Activated CD8-positive, alpha-beta T cell treated with anti-CD3 and anti-CD28 coated beads, Interleukin-2, amount 10 ng/mL, durations not matched to agents 7 days and 5 days (primary cell): ENCODE data around the gene FEM1C. TPM values are rescaled to one million over a fixed set of nuclear protein-coding genes. Genes with fewer than 3 reads are reported as not detected.

Source experiments
- ATAC-seq: fragments of 150-1000 bp; cut with Tn5 transposase; one replicate; pipeline ENCODE4 v1.10.0; 2021; ENCODE audit warnings: moderate library complexity
- CTCF ChIA-PET: fragments of 350-600 bp; sonication (Branson Sonifier 250); formaldehyde crosslinking; loops from one replicate; lab custom pipeline; 2021; ENCODE audit warnings: antibody characterized with exemption; lab: Charles Lee
- POLR2A ChIA-PET: fragments of 350-600 bp; sonication (Branson Sonifier 250); formaldehyde crosslinking; loops from one replicate; lab custom pipeline; 2021; ENCODE audit warnings: antibody characterized with exemption; lab: Charles Lee
- DNase-seq: peaks from one replicate; pipeline ENCODE4 v3.0.0-alpha.2; 2020
- H3K27ac Mint-ChIP-seq: one replicate; pipeline ENCODE4 v1.8.0; 2021; ENCODE audit warnings: mild to moderate bottlenecking, mixed read lengths
- H3K27me3 Mint-ChIP-seq: one replicate; pipeline ENCODE4 v1.8.0; 2021; ENCODE audit warnings: low read depth, mixed read lengths
- H3K36me3 Mint-ChIP-seq: one replicate; pipeline ENCODE4 v1.8.0; 2021; ENCODE audit warnings: low read depth, mixed read lengths
- H3K4me1 Mint-ChIP-seq: one replicate; pipeline ENCODE4 v1.8.0; 2021; ENCODE audit warnings: low read depth, mixed read lengths
- H3K4me3 Mint-ChIP-seq: one replicate; pipeline ENCODE4 v1.8.0; 2021; ENCODE audit warnings: mild to moderate bottlenecking, mixed read lengths
- H3K9me3 Mint-ChIP-seq: one replicate; pipeline ENCODE4 v1.8.0; 2022; ENCODE audit warnings: mixed read lengths; ENCODE audit not compliant: insufficient read depth
- total RNA-seq, 2 experiments: library from RNA; stranded (reverse); gene quantifications; one replicate each; pipeline ENCODE4 v1.2.3, GENCODE V29; 2021

The FEM1C gene
- 10 to 100 TPM; 13.6 to 15.0 TPM for total RNA-seq

- DNase-seq: peak; percentile 97
- ATAC-seq: peak; percentile 95
- Mint-ChIP-seq H3K4me1 (peaks cover 42% of the 10 kb centered on the region), H3K27me3 (no peaks in the 10 kb centered on the region), H3K27ac (peak within 1 kb of the TSS; percentile 99), H3K9me3 (no peaks in the 10 kb centered on the region), H3K4me3 (peak within 1 kb of the TSS; percentile 99), H3K36me3 (peaks cover 50% of the 10 kb centered on the region)
- POLR2A ChIA-PET: interaction anchor here (0.6 to 3.6 kb wide), 15 partner anchors 10 to 305 kb away, joined by 3 to 33 read pairs (median 4); partner anchors contain the start of genes AP3S1, ATG12, TICAM2 and TMED7
- CTCF ChIA-PET: interaction anchor here (1.1 to 2.6 kb wide), 4 partner anchors 8 to 295 kb away, joined by 3 to 8 read pairs (median 6); no protein-coding TSS in a partner anchor
These were observed at the start of gene FEM1C for GRCh38 chr5:115544436-115545350. TSS of gene FEM1C (minus strand) at chr5:115544775. CDS start at chr5:115543493, 1,282 bp downstream.

GRCh38 chr5:115589043-115589442, 44.5 kb upstream of the FEM1C start:
- no peaks in the 10 kb centered on the region for H3K9me3 Mint-ChIP-seq
- H3K4me1 Mint-ChIP-seq: no peaks in the 10 kb centered on the region
- DNase-seq (no peak), ATAC-seq (no peak)
- H3K27me3 Mint-ChIP-seq: no peaks in the 10 kb centered on the region
- ChIA-PET POLR2A (no interaction called here), CTCF (interaction anchor here (1.3 to 2.2 kb wide), 3 partner anchors 15 to 281 kb away, joined by 4 to 13 read pairs (median 4); no protein-coding TSS in a partner anchor)
- H3K27ac Mint-ChIP-seq: no peak overlapping the region
- no peaks in the 10 kb centered on the region for H3K36me3 Mint-ChIP-seq
- H3K4me3 Mint-ChIP-seq: no peak overlapping the region

GRCh38 chr5:115588640-115589039, 44.1 kb upstream of the FEM1C start:
- H3K36me3 Mint-ChIP-seq: no peaks in the 10 kb centered on the region
- ChIA-PET POLR2A (no interaction called here), CTCF (interaction anchor here (1.5 to 2.2 kb wide), 3 partner anchors 14 to 280 kb away, joined by 3 to 13 read pairs (median 4); no protein-coding TSS in a partner anchor)
- DNase-seq (no peak), ATAC-seq (no peak)
- H3K9me3 Mint-ChIP-seq: no peaks in the 10 kb centered on the region
- H3K4me3 Mint-ChIP-seq: no peak overlapping the region
- H3K4me1 Mint-ChIP-seq: no peaks in the 10 kb centered on the region
- H3K27me3 Mint-ChIP-seq: no peaks in the 10 kb centered on the region
- no peak overlapping the region for H3K27ac Mint-ChIP-seq

- no peak for DNase-seq
- ATAC-seq: no peak
- Mint-ChIP-seq H3K36me3 (no peaks in the 10 kb centered on the region), H3K27ac (no peak overlapping the region), H3K9me3 (no peaks in the 10 kb centered on the region), H3K4me1 (no peaks in the 10 kb centered on the region), H3K4me3 (no peak overlapping the region), H3K27me3 (no peaks in the 10 kb centered on the region)
- ChIA-PET POLR2A (no interaction called here), CTCF (interaction anchor here (0.7 to 2.2 kb wide), 4 partner anchors 37 to 278 kb away, joined by 3 to 13 read pairs (median 3); no protein-coding TSS in a partner anchor)
These were observed 42.1 kb upstream of the FEM1C start for GRCh38 chr5:115586525-115587146.

GRCh38 chr5:115585265-115585664, 40.7 kb upstream of the FEM1C start:
- no peak overlapping the region for H3K4me3 Mint-ChIP-seq
- ATAC-seq: no peak
- no peaks in the 10 kb centered on the region for H3K9me3 Mint-ChIP-seq
- H3K36me3 Mint-ChIP-seq: no peaks in the 10 kb centered on the region
- H3K4me1 Mint-ChIP-seq: no peaks in the 10 kb centered on the region
- no peak overlapping the region for H3K27ac Mint-ChIP-seq
- ChIA-PET CTCF (interaction anchor here (1.0 to 1.5 kb wide), 3 partner anchors 9 to 274 kb away, joined by 3 to 4 read pairs (median 4); no protein-coding TSS in a partner anchor), POLR2A (no interaction called here)
- no peaks in the 10 kb centered on the region for H3K27me3 Mint-ChIP-seq
- no peak for DNase-seq

GRCh38 chr5:115584501-115584900, 39.9 kb upstream of the FEM1C start:
- POLR2A ChIA-PET: no interaction called here
- no peaks in the 10 kb centered on the region for H3K36me3 Mint-ChIP-seq
- CTCF ChIA-PET: interaction anchor here (1.0 to 1.5 kb wide), 3 partner anchors 8 to 273 kb away, joined by 3 to 4 read pairs (median 4); no protein-coding TSS in a partner anchor
- DNase-seq: no peak
- no peaks in the 10 kb centered on the region for H3K4me1 Mint-ChIP-seq
- H3K9me3 Mint-ChIP-seq: no peaks in the 10 kb centered on the region
- no peak overlapping the region for H3K27ac Mint-ChIP-seq
- no peak for ATAC-seq
- H3K27me3 Mint-ChIP-seq: no peaks in the 10 kb centered on the region
- no peak overlapping the region for H3K4me3 Mint-ChIP-seq

GRCh38 chr5:115583474-115583873, 38.9 kb upstream of the FEM1C start:
- no peaks in the 10 kb centered on the region for H3K4me1 Mint-ChIP-seq
- no peak overlapping the region for H3K4me3 Mint-ChIP-seq
- DNase-seq (no peak), ATAC-seq (no peak)
- H3K27me3 Mint-ChIP-seq: no peaks in the 10 kb centered on the region
- H3K9me3 Mint-ChIP-seq: no peaks in the 10 kb centered on the region
- H3K27ac Mint-ChIP-seq: no peak overlapping the region
- CTCF ChIA-PET: interaction anchor here (1.2 kb wide), 1 partner anchor 9 kb away, joined by 4 read pairs; no protein-coding TSS in a partner anchor
- no peaks in the 10 kb centered on the region for H3K36me3 Mint-ChIP-seq
- POLR2A ChIA-PET: no interaction called here

GRCh38 chr5:115580941-115581340, 36.4 kb upstream of the FEM1C start:
- no peak for DNase-seq
- no peaks in the 10 kb centered on the region for H3K27me3 Mint-ChIP-seq
- H3K9me3 Mint-ChIP-seq: no peaks in the 10 kb centered on the region
- H3K36me3 Mint-ChIP-seq: no peaks in the 10 kb centered on the region
- no peak for ATAC-seq
- no peak overlapping the region for H3K4me3 Mint-ChIP-seq
- CTCF ChIA-PET: no interaction called here
- POLR2A ChIA-PET: no interaction called here
- no peak overlapping the region for H3K27ac Mint-ChIP-seq
- no peaks in the 10 kb centered on the region for H3K4me1 Mint-ChIP-seq

- no peaks in the 10 kb centered on the region for H3K4me1 Mint-ChIP-seq
These were observed 35.2 kb upstream of the FEM1C start for GRCh38 chr5:115579747-115580173.

GRCh38 chr5:115579216-115579615, 34.6 kb upstream of the FEM1C start:
- H3K27ac Mint-ChIP-seq: no peak overlapping the region
- ChIA-PET CTCF (no interaction called here), POLR2A (no interaction called here)
- H3K36me3 Mint-ChIP-seq: no peaks in the 10 kb centered on the region
- DNase-seq: no peak
- ATAC-seq: no peak
- no peak overlapping the region for H3K4me3 Mint-ChIP-seq
- no peaks in the 10 kb centered on the region for H3K4me1 Mint-ChIP-seq
- peaks cover 2% of the 10 kb centered on the region for H3K27me3 Mint-ChIP-seq
- no peaks in the 10 kb centered on the region for H3K9me3 Mint-ChIP-seq

More at GRCh38 chr5:115579747-115580173, 35.2 kb upstream of the FEM1C start:
- DNase-seq (no peak), ATAC-seq (no peak)
- Mint-ChIP-seq H3K27me3 (peaks cover 2% of the 10 kb centered on the region), H3K27ac (no peak overlapping the region), H3K9me3 (no peaks in the 10 kb centered on the region), H3K4me3 (no peak overlapping the region), H3K36me3 (no peaks in the 10 kb centered on the region)
- CTCF ChIA-PET: no interaction called here
- POLR2A ChIA-PET: no interaction called here

GRCh38 chr5:115578657-115579056, 34.1 kb upstream of the FEM1C start:
- Mint-ChIP-seq H3K4me3 (no peak overlapping the region), H3K9me3 (no peaks in the 10 kb centered on the region), H3K36me3 (no peaks in the 10 kb centered on the region), H3K27ac (no peak overlapping the region), H3K27me3 (peaks cover 4% of the 10 kb centered on the region), H3K4me1 (no peaks in the 10 kb centered on the region)
- ATAC-seq: no peak
- no peak for DNase-seq
- POLR2A ChIA-PET: no interaction called here
- CTCF ChIA-PET: no interaction called here
